ENCODE results near the gene FIBCD1.
"Not testable (repeated sequence)": the region's sequence is repeated elsewhere in the genome, so short reads cannot be mapped to it uniquely, and the experiment has no call there.

Gene FIBCD1

GRCh38 chr9:130921989-130922892 lies 16.8 kb downstream of the FIBCD1 start:
- DNase-seq (ENCODE audit: low read depth) = no peak

- DNase-seq (ENCODE audit: low read depth) = no peak
Observed at GRCh38 chr9:130921300-130921988, 17.6 kb downstream of the FIBCD1 start.

- DNase-seq (ENCODE audit: low read depth) = no peak
Observed at GRCh38 chr9:130920762-130921299, 18.2 kb downstream of the FIBCD1 start.

GRCh38 chr9:130920233-130920632 lies 18.8 kb downstream of the FIBCD1 start:
- DNase-seq (ENCODE audit: low read depth) = no peak

- DNase-seq (ENCODE audit: low read depth) = no peak
Observed at GRCh38 chr9:130919559-130920145, 19.4 kb downstream of the FIBCD1 start.

GRCh38 chr9:130918826-130919558 lies 20.1 kb downstream of the FIBCD1 start:
- DNase-seq (ENCODE audit: low read depth) = no peak

- no peak for DNase-seq (ENCODE audit: low read depth)
Observed at GRCh38 chr9:130918101-130918825, 20.8 kb downstream of the FIBCD1 start.

GRCh38 chr9:130917168-130917960 lies 21.7 kb downstream of the FIBCD1 start:
- DNase-seq (ENCODE audit: low read depth) = no peak

- DNase-seq (ENCODE audit: low read depth) = no peak
Observed at GRCh38 chr9:130915096-130915447, 24.0 kb downstream of the FIBCD1 start.

- DNase-seq (ENCODE audit: low read depth) = no peak
Observed at GRCh38 chr9:130914417-130915095, 24.5 kb downstream of the FIBCD1 start.

GRCh38 chr9:130913599-130914416 lies 25.2 kb downstream of the FIBCD1 start:
- DNase-seq (ENCODE audit: low read depth) = no peak

- DNase-seq (ENCODE audit: low read depth) = no peak
Observed at GRCh38 chr9:130912932-130913598, 26.0 kb downstream of the FIBCD1 start.

- DNase-seq (ENCODE audit: low read depth) = no peak
Observed at GRCh38 chr9:130911254-130912049, 27.6 kb downstream of the FIBCD1 start.

GRCh38 chr9:130910670-130911069 lies 28.4 kb downstream of the FIBCD1 start:
- not testable (repeated sequence) for DNase-seq (ENCODE audit: low read depth)

- DNase-seq (ENCODE audit: low read depth) = not testable (repeated sequence)
Observed at GRCh38 chr9:130910041-130910440, 29.0 kb downstream of the FIBCD1 start.

- no peak for DNase-seq (ENCODE audit: low read depth)
Observed at GRCh38 chr9:130908878-130909355, 30.1 kb downstream of the FIBCD1 start.

- DNase-seq (ENCODE audit: low read depth) = no peak
Observed at GRCh38 chr9:130908146-130908877, 30.7 kb downstream of the FIBCD1 start.

All from activated T-cell treated with anti-CD3 and anti-CD28 coated beads for 48 hours (primary cell).